HG03066 (cell line): ENCODE results near the gene TRIM43.
"Not testable (repeated sequence)": the region's sequence is repeated elsewhere in the genome, so short reads cannot be mapped to it uniquely, and the experiment has no call there.

Source experiments
- ATAC-seq: cut with Tn5 transposase; IDR thresholded peaks from one replicate; pipeline ENCODE4 v1.9.1; 2021; ENCODE audit warnings: low read depth; ENCODE audit not compliant: unreplicated experiment

Gene TRIM43

DNA sequence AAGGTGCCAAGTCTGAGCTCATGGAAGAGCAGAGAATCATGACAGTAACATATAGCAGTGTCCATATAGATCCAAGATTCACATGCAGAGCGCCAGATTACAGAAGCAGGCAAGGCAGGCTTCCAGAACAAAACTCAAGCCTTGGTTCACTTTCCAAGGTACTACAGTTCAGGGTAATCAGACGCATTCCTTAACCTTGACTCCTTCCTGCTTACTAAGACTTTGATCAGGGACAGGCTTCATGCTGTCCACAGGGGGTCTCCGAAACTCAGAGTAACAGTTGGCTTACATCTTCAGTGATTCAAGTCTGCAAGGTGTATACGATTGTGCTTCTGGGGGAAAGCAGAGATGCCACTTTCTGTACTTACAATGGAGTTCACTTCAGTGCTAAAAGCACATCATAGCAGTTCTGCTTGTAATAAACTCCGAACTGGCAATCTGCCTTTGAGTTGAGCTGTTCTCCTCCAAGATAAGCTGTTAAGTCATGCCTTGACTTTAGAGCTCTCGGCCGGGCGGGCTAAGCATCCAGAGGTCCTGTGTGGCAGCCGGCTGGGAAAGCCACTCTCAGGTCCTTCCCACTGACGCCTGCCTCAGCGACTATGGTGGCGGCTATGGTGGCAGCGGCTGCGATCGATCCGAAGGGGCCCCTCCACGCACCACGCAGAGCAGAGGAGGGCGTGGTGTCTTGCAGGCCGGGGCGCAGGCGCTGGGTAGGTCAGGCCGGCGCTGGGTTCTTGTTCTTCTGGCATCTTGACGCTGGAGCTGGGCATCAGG lies 48.9 kb downstream of the TRIM43 start:
- not testable (repeated sequence) for ATAC-seq

DNA sequence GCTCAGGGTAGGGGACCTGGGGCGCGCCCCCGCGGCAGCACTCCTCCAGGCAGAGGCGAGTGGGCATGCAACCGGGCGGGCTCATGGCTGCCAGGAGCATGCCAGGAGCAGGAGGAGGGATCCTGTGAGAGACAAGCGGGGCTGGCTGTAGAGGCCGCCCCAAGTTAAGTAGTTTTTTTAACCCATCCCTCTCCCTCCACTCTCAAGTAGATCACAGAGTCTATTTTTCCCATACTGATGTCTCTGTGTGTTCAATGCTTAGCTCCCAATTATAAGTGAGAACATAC lies 49.4 kb downstream of the TRIM43 start:
- not testable (repeated sequence) for ATAC-seq

DNA sequence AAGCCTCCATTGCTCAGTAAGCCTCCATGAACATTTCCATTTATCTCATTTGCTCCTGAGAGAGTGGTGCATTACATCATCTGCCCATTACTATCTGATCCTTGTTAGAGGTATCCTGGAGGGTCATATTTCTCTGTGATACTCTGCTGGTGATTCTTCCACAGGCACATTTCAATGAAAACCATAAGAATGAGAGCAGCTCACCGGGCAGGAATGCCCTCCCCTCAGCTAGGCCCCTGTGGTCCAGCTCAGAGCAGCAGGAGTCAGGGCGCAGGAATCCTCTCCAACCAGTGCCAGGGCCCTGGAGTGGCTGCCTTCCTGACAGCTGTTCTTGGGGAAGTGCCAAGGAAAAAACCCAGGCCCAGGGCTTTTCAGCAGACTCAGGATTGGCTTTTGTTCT lies 50.0 kb downstream of the TRIM43 start:
- not testable (repeated sequence) for ATAC-seq

DNA sequence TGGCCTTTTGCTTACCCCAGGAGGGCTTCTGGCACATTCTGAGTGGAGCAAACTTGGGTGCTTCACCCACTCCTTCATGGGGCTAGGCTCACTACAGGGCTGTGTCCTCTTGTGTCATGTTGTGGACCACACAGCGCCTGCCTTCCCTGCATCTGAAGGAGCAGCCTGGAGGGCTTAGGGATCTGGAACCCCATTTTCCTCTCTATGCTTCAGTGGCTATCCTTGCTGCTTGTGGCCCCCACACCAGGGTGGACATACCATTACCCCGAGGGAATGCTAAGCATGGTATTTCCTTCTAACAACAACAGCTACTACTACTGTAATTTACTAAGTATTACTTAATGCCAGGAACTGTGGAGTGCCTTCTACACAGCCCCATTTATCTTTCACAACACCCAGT lies 50.6 kb downstream of the TRIM43 start:
- not testable (repeated sequence) for ATAC-seq

DNA sequence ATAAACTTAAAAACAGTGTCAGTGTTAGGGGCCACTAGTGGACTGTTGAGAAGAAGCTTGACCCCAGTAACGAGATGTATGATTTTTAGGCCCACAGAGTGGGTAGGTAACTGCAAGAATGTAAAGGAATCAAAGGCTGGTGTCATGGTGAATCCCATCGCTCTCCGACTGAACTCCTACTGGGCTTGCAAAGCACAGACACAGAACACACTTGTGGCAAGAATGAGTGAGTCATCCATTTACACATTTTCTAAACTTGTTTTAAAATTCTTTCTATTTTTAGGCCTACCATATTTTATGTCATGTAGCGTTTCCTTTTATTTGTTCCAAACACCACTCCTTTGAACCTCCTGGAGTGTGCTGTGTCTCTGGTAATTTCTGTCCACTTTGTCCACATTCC lies 51.1 kb downstream of the TRIM43 start:
- not testable (repeated sequence) for ATAC-seq

DNA sequence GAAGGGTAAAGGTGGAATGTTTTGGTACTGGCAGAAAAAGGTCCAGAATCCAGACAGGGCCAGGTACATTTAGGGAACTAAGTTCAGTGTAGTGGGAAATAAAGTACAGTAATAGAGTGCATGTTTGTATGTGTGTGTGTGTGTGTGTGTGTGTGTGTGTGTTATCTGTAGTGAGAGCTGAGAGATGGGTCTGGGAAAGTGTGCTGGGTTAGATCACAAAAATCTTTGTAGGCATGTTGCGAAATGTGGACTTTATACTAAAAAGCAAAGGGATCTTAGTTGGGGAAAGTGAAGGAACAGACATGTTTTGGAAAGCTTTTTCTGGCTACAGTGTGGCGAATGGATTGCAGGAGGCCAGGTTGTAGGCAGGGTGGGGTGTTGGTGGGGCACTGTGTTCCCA lies 53.5 kb downstream of the TRIM43 start:
- not testable (repeated sequence) for ATAC-seq

DNA sequence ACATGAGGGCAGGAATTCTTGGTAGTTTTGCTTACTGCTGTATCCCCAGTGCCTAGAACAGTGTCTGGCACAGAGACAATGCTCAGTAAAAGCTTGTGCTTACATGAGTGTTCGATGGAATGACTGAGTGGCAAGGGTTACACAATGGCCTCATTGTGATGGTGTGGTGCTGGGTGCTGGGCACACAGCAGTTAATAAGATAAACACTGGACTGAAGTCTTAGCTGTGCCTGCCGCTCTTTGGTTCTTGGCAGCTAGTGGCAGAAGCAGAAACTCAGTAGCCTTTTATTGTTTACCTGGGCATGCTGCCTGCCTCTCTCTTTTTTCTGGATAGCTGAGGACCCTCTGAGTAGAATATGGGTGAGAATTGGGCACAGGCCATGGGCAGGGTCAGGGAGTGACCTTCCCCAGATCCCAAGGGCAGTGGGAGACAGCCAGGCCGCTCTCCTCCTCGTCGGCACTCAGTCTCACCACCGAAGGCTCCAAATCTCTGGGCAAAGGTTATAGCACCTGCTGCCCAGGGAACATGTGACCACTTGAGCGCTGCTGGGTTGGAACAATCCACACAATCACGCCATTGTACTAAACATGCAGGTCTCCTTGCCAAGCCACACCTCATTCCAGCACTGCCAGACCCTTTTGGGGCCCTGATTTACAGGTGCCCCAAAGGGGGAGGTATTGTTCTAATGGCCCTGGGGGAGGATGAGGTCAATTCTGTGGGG lies 54.6 kb downstream of the TRIM43 start:
- ATAC-seq: not testable (repeated sequence)

DNA sequence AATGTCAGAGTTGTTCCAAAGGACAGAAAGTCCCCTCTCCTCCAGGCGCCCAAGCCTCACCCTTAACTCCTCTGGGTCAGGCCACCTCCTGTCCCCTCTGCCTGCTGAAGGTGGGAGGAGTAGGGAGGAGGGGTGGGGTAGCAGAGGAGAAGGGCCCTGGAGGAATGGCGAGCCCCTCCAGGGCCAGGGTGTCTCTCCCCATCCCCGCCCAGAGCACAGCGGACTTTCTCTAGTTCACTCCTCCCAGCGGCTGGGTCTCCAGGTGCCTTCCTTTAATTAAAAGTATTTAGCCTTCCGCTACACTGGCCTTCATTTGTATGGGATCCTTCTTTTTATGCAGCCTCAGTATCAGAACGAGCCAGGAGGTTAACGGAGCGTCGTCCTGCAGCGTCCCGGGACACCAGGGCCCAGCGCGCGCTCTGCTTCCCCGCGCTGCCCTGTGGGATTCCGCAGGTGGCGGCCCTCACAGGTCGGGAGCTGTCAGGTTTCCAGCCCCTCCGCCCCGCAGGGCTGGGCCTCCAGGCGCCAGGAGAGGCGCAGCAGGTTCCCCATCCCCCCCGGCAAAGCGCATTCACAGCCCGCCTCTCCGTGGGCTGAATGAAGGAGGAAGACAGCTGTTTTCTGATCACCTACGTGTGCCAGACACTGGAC lies 57.2 kb downstream of the TRIM43 start:
- not testable (repeated sequence) for ATAC-seq
